BLaER1 treated with 17β-estradiol and CSF1 and Interleukin-3, amounts not matched to agents 10 nM and 100 nM (cell line): Measurements from ENCODE around the gene JAZF1.
A peak's percentile ranks its signal among the peaks of the same experiment; 100 is the strongest.
"Not testable (repeated sequence)": the region's sequence is repeated elsewhere in the genome, so short reads cannot be mapped to it uniquely, and the experiment has no call there.

ENCODE experiments used
- H3K27ac ChIP-seq, 11 experiments: shearing (Covaris generic); formaldehyde crosslinking; 2 replicates each; pipeline ENCODE4 v1.8.1; 2022
- H3K27me3 ChIP-seq, 11 experiments: shearing (Covaris generic); formaldehyde crosslinking; 2 replicates each; pipeline ENCODE4 v1.8.1; 2022
- H3K36me3 ChIP-seq, 11 experiments: shearing (Covaris generic); formaldehyde crosslinking; 2 replicates each; pipeline ENCODE4 v1.8.1; 2022
- H3K4me1 ChIP-seq, 10 experiments: shearing (Covaris generic); formaldehyde crosslinking; 2 replicates each; pipeline ENCODE4 v1.8.1; 2022
- H3K4me2 ChIP-seq, 11 experiments: shearing (Covaris generic); formaldehyde crosslinking; 2 replicates each; pipeline ENCODE4 v1.8.1; 2022
- H3K4me3 ChIP-seq, 10 experiments: shearing (Covaris generic); formaldehyde crosslinking; 2 replicates each; pipeline ENCODE4 v1.8.1; 2022
- H3K9ac ChIP-seq, 11 experiments: shearing (Covaris generic); formaldehyde crosslinking; 2 replicates each; pipeline ENCODE4 v1.8.1; 2022
- H3K9me3 ChIP-seq, 11 experiments: shearing (Covaris generic); formaldehyde crosslinking; replicated peaks in 1 of 11; 2 replicates each; pipeline ENCODE4 v1.8.1; 2022
- H4K20me1 ChIP-seq, 11 experiments: shearing (Covaris generic); formaldehyde crosslinking; 2 replicates each; pipeline ENCODE4 v1.8.1; 2022
- Cebpa-rat ChIP-seq, 11 experiments: shearing (Covaris generic); IDR thresholded peaks; 2 replicates each; pipeline ENCODE4 v1.8.1; 2022

Gene JAZF1

DNA sequence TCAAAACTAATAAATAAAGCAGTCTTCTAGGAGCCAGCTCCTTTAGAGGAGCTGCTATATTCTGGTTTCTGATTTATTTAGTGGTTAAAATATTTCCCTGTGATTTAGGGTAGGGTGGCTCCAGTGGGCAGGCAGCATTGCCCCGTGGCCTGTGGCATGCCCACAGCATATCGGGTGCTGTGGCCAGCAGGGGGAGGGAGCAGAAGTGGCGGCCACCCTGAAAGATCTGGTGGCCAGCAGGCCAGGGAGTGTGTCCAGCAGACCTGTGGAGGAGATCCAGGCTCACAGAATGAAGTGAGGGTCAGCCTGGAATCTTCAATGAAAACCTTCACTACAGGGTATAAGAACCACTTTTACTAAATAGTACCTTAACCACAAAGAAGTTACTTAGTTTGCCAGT, 251.5 kb downstream of the JAZF1 start:
- no peak for TF ChIP-seq Cebpa-rat (IDR thresholded peaks at IDR 0.05)
- H3K36me3 ChIP-seq: peaks cover 0 to 26% (median 0%) of the 10 kb centered on the region in 11 experiments; a peak in 3 of 22 replicates
- no peaks in the 10 kb centered on the region for H3K27me3 ChIP-seq
- peaks cover 0 to under 1% (median 0%) of the 10 kb centered on the region in 11 experiments; a peak in 1 of 22 replicates for H3K9me3 ChIP-seq
- peaks cover 0 to 37% (median 7%) of the 10 kb centered on the region in 11 experiments; a peak in 9 of 22 replicates for H4K20me1 ChIP-seq
- H3K4me1 ChIP-seq: peaks cover 0 to 12% (median 5%) of the 10 kb centered on the region in 10 experiments; a peak in 15 of 20 replicates
- H3K4me3 ChIP-seq: no peak overlapping the region
- no peak overlapping the region for H3K27ac ChIP-seq
- no peak overlapping the region for H3K9ac ChIP-seq
- H3K4me2 ChIP-seq: no peak overlapping the region

DNA sequence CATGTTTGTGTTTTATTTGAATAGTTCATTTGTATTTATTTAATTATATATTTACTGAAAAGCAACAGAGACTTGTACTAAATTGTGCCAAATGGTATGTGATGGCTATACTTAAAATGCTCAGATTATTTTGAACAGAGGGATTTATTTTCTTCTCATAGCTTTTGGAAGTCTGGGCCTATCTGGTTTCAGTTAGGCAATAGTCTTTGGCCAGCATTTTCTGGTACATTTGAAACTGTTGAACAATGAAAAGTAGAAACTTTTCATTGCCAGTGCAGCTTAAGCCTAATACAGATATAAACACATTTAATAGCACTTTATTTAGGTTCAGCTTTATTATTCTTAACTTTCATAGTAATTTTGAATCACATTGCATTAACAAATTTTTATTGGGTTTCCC, 252.6 kb downstream of the JAZF1 start:
- no peak overlapping the region for H3K4me3 ChIP-seq
- H3K27me3 ChIP-seq: no peaks in the 10 kb centered on the region
- no peak overlapping the region for H3K4me2 ChIP-seq
- peaks cover 11 to 23% (median 16%) of the 10 kb centered on the region in 10 experiments for H3K4me1 ChIP-seq
- H3K36me3 ChIP-seq: peaks cover 0 to 25% (median 0%) of the 10 kb centered on the region in 11 experiments; a peak in 3 of 22 replicates
- no peak overlapping the region for H3K9ac ChIP-seq
- peaks cover 0 to 4% (median 0%) of the 10 kb centered on the region in 11 experiments; a peak in 1 of 22 replicates for H3K9me3 ChIP-seq
- no peak overlapping the region for H3K27ac ChIP-seq
- TF ChIP-seq Cebpa-rat (IDR thresholded peaks at IDR 0.05): no peak
- H4K20me1 ChIP-seq: peaks cover 0 to 34% (median 1%) of the 10 kb centered on the region in 11 experiments; a peak in 9 of 22 replicates

DNA sequence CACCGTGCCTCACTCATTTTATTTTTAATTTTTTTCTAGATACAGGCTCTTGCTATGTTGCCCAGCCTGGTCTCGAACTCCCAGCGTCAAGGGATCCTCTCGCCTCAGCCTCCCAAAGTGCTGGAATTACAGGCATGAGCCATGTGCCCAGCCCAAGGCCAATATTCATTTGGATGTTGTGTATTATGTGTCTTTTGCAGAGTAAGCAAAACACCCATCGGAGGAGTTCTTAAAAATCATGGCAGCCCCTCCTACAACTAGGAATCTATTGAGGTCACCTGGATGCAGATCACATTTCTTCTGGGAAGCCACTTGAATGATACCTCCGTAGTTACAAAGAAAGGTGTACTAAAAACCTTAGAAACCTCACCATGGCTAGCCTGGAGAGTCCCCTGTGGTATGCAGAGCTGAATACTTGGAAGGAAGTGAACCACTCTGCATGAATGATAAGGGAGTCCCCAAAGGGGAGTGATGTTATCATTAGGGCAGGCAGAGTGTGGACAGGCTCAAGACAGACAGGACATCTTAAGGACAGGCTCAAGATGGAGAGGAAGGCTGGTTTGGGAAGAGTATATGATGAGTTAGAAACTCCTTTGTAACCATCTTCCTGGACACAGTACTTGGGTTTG, 254.9 kb downstream of the JAZF1 start:
- H3K4me1 ChIP-seq: peaks cover 25 to 46% (median 39%) of the 10 kb centered on the region in 10 experiments
- 0 out of 22 replicates have a peak, but pooled peaks cover 0 to 4% (median 0%) of the 10 kb centered on the region in 11 experiments for H3K9me3 ChIP-seq

DNA sequence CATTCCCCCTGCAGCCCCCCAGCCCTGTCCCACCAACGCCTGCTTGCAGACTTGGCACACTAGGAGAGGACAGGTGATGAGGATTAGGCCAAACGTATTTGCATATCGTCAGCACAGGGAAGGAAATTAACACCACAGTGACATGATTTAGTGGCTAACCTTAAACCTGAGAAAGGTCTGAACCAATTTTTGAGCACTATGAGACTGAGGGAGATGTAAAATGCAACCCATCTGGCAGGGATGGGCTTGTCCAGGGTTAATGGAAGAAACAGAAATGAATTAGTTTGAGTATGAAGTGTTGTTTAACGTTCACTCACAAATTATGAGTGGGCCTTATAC, 257.0 kb downstream of the JAZF1 start:
- Histone ChIP-seq H3K27ac (peak overlapping the region in 1 of 11 experiments; percentile 29; a peak in 1 of 22 replicates), H3K9ac (no peak overlapping the region)

More for the DNA sequence above, 254.9 kb downstream of the JAZF1 start:
- Histone ChIP-seq H4K20me1 (peaks cover 0 to 49% (median 12%) of the 10 kb centered on the region in 11 experiments; a peak in 13 of 22 replicates), H3K4me2 (peak overlapping the region in 6 of 11 experiments; percentile 16 to 51 (median 36); a peak in 11 of 22 replicates), H3K27me3 (no peaks in the 10 kb centered on the region), H3K4me3 (no peak overlapping the region), H3K9ac (no peak overlapping the region), H3K27ac (no peak overlapping the region), H3K36me3 (peaks cover 0 to 19% (median 0%) of the 10 kb centered on the region in 11 experiments; a peak in 2 of 22 replicates)
- TF ChIP-seq Cebpa-rat (IDR thresholded peaks at IDR 0.05): no peak

DNA sequence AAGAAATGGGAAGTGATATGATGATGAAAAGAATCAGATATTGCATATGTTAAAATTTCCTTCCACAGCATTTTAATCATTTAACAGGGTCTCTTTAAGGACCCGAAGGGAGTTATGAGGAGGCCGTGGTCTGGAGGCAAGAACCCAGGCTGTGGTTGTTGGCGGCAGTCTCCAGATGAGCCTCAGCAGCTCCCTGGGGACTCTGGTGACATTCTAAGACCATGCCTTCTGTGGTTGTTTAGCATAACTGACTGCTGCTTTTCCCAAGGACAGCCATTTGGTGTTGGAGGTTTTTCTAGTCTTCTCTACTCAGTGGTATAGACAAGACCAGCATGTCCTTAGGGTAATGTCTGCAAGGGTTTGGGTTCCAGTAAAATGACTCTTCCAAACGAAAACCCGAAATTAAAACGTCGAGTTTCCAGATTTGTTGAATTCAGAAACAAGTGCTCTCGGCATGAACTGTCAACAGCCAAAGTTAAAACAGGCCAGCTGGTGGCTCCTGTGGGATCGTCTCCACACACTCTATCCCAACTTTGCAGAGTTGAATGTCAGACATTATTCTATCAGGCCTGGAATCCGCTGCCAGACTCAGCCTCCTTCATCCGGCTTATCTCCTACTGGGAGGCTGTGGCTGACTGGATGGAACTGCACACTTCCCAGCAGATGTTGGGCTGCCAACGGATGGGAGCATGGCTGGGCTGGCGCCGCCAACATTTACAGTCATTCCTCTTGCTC, 257.5 kb downstream of the JAZF1 start:
- Histone ChIP-seq H3K27ac (peak overlapping the region in 2 of 11 experiments; percentile 1 to 29; a peak in 1 of 22 replicates), H3K4me2 (peak overlapping the region; percentile 4 to 86 (median 76)), H3K36me3 (peaks cover 0 to 19% (median 0%) of the 10 kb centered on the region in 11 experiments; a peak in 2 of 22 replicates), H3K4me3 (no peak overlapping the region), H3K9ac (no peak overlapping the region), H3K9me3 (0 out of 22 replicates have a peak, but pooled peaks cover 0 to 4% (median 0%) of the 10 kb centered on the region in 11 experiments), H4K20me1 (peaks cover 0 to 43% (median 11%) of the 10 kb centered on the region in 11 experiments; a peak in 13 of 22 replicates), H3K27me3 (no peaks in the 10 kb centered on the region), H3K4me1 (peaks cover 31 to 59% (median 46%) of the 10 kb centered on the region in 10 experiments)
- no peak for TF ChIP-seq Cebpa-rat (IDR thresholded peaks at IDR 0.05)

More for the DNA sequence above, 257.0 kb downstream of the JAZF1 start:
- H3K27me3 ChIP-seq: no peaks in the 10 kb centered on the region
- no peak overlapping the region for H3K4me3 ChIP-seq
- H3K36me3 ChIP-seq: peaks cover 0 to 19% (median 0%) of the 10 kb centered on the region in 11 experiments; a peak in 2 of 22 replicates
- H3K4me1 ChIP-seq: peaks cover 28 to 54% (median 41%) of the 10 kb centered on the region in 10 experiments
- H4K20me1 ChIP-seq: peaks cover 0 to 49% (median 12%) of the 10 kb centered on the region in 11 experiments; a peak in 13 of 22 replicates
- no peak for TF ChIP-seq Cebpa-rat (IDR thresholded peaks at IDR 0.05)
- H3K9me3 ChIP-seq: 0 out of 22 replicates have a peak, but pooled peaks cover 0 to 4% (median 0%) of the 10 kb centered on the region in 11 experiments
- H3K4me2 ChIP-seq: peak overlapping the region; percentile 4 to 86 (median 76); a peak in 21 of 22 replicates

DNA sequence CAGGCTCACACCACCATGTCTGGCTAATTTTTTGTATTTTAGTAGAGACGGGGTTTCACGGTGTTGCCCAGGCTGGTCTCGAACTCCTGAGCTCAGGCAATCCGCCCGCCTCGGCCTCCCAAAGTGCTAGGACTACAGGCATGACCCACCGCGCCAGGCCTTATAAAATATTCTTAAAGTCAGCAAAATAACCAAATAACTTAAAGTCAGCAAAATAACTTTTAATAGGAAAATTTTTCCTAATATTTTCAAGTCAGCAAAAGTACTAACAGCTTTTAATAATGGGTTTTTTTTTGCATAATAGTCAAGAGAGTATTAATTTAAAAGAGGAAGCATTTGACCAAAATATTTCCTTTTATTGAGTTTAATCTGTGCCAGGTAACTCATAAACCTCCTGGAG, 258.2 kb downstream of the JAZF1 start:
- not testable (repeated sequence) for H3K27me3 ChIP-seq, H3K4me3 ChIP-seq, H3K9ac ChIP-seq, H3K9me3 ChIP-seq, H3K27ac ChIP-seq
- peaks cover 31 to 66% (median 50%) of the 10 kb centered on the region in 10 experiments for H3K4me1 ChIP-seq
- peak overlapping the region; percentile 4 to 86 (median 76); a peak in 21 of 22 replicates for H3K4me2 ChIP-seq
- H3K36me3 ChIP-seq: peaks cover 0 to 19% (median 0%) of the 10 kb centered on the region in 11 experiments; a peak in 2 of 22 replicates
- H4K20me1 ChIP-seq: peaks cover 0 to 43% (median 11%) of the 10 kb centered on the region in 11 experiments; a peak in 13 of 22 replicates

DNA sequence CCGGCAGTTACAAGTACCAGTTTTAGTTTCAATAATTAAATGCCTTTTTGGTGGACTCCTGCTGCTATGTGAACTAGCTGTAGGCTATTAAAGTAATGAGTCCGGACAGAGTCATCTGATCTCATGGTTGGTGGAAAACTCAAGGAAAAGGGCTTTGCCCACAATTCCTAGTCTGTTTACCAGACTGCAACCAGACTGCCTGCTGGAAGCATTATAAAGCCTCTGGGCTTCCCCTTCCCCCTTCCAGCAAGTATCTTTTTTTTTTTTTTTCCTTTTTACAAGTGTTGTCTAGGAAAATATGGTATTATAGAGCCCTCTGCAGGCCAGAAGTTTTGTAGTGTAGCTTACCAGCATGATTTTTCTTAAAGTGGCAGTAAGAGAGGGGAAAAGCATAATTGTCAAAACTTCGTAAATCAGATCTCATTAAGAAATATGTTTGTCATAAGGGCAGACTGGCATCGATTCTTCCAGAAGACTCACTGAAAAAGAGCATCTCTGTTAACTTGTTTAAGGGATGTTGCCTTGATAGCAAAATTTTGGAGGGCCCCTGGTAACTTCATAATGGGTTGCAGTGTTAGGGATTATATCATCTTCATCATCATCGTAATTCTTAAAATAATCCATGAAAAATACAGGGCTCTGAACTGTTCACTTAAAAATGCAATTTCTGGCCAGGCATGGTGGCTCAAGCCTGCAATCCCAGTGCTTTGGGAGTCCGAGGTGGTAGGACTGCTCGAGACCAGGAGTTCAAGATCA, 259.3 kb downstream of the JAZF1 start:
- H3K36me3 ChIP-seq: peaks cover 0 to 18% (median 0%) of the 10 kb centered on the region in 11 experiments; a peak in 3 of 22 replicates
- no peaks in the 10 kb centered on the region for H3K27me3 ChIP-seq
- H4K20me1 ChIP-seq: peaks cover 0 to 40% (median 11%) of the 10 kb centered on the region in 11 experiments; a peak in 12 of 22 replicates
- no peak overlapping the region for H3K27ac ChIP-seq
- peaks cover 31 to 65% (median 51%) of the 10 kb centered on the region in 10 experiments for H3K4me1 ChIP-seq
- H3K9me3 ChIP-seq: peaks cover 0 to 15% (median 7%) of the 10 kb centered on the region in 11 experiments; a peak in 6 of 22 replicates
- H3K4me3 ChIP-seq: no peak overlapping the region
- H3K4me2 ChIP-seq: peak overlapping the region in 10 of 11 experiments; percentile 31 to 86 (median 58); a peak in 16 of 22 replicates
- no peak for TF ChIP-seq Cebpa-rat (IDR thresholded peaks at IDR 0.05)
- no peak overlapping the region for H3K9ac ChIP-seq
